RWPE2 (cell line): ENCODE measurements around the gene DLGAP4.

ENCODE experiments used
- ATAC-seq: fragments of 200-7000 bp; cut with Tn5 transposase; 3 replicates; pipeline ENCODE4 v1.9.1; 2021; ENCODE audit warnings: low read depth
- DNase-seq: peaks from one replicate; pipeline ENCODE4 v3.0.0-alpha.2; 2020; ENCODE audit warnings: low spot score
- H3K27ac ChIP-seq: fragments of 450-650 bp; 2 replicates; pipeline ENCODE4 v1.5.1; 2017; ENCODE audit warnings: mild to moderate bottlenecking; ENCODE audit not compliant: poor library complexity, severe bottlenecking
- H3K27me3 ChIP-seq: fragments of 250-450 bp; sonication (Bioruptor Pico); 2 replicates; pipeline ENCODE4 v1.5.1; 2021; ENCODE audit warnings: mild to moderate bottlenecking, moderate library complexity; ENCODE audit not compliant: insufficient read depth, poor library complexity, severe bottlenecking
- H3K36me3 ChIP-seq: fragments of 250-450 bp; sonication (Bioruptor Pico); 2 replicates; pipeline ENCODE4 v1.5.1; 2020; ENCODE audit warnings: low read depth, mild to moderate bottlenecking, moderate library complexity
- H3K4me1 ChIP-seq: fragments of 250-450 bp; sonication (Bioruptor Pico); 2 replicates; pipeline ENCODE4 v1.5.1; 2021; ENCODE audit warnings: mild to moderate bottlenecking, moderate library complexity; ENCODE audit not compliant: insufficient read depth, poor library complexity, severe bottlenecking
- H3K4me3 ChIP-seq: fragments of 250-450 bp; sonication (Bioruptor Pico); 2 replicates; pipeline ENCODE4 v1.5.1; 2021; ENCODE audit warnings: mild to moderate bottlenecking, moderate library complexity; ENCODE audit not compliant: severe bottlenecking
- H3K9me3 ChIP-seq: fragments of 250-450 bp; sonication (Bioruptor Pico); 2 replicates; pipeline ENCODE4 v1.5.1; 2021; ENCODE audit warnings: mild to moderate bottlenecking, moderate library complexity; ENCODE audit not compliant: severe bottlenecking
- TF ChIP-seq, protein P1 (sequence below): fragments of 450-650 bp; IDR thresholded peaks from one replicate; pipeline ENCODE4 v1.5.1; 2017; ENCODE audit warnings: mild to moderate bottlenecking, moderate library complexity; ENCODE audit not compliant: poor library complexity, severe bottlenecking

DLGAP4 gene

GRCh38 chr20:36330091-36330490, 24.0 kb downstream of the DLGAP4 start:
- Histone ChIP-seq H3K4me3 (no peak overlapping the region), H3K27ac (peak overlapping the region; percentile 63), H3K9me3 (peaks cover 14% of the 10 kb centered on the region), H3K4me1 (peaks cover 6% of the 10 kb centered on the region), H3K27me3 (peaks cover 3% of the 10 kb centered on the region), H3K36me3 (no peaks in the 10 kb centered on the region)
- peak; percentile 76 for DNase-seq
- TF ChIP-seq, protein P1, sequence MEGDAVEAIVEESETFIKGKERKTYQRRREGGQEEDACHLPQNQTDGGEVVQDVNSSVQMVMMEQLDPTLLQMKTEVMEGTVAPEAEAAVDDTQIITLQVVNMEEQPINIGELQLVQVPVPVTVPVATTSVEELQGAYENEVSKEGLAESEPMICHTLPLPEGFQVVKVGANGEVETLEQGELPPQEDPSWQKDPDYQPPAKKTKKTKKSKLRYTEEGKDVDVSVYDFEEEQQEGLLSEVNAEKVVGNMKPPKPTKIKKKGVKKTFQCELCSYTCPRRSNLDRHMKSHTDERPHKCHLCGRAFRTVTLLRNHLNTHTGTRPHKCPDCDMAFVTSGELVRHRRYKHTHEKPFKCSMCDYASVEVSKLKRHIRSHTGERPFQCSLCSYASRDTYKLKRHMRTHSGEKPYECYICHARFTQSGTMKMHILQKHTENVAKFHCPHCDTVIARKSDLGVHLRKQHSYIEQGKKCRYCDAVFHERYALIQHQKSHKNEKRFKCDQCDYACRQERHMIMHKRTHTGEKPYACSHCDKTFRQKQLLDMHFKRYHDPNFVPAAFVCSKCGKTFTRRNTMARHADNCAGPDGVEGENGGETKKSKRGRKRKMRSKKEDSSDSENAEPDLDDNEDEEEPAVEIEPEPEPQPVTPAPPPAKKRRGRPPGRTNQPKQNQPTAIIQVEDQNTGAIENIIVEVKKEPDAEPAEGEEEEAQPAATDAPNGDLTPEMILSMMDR = no peak
- ATAC-seq = no peak

GRCh38 chr20:36331209-36331608, 25.1 kb downstream of the DLGAP4 start:
- H3K27me3 ChIP-seq = peaks cover 6% of the 10 kb centered on the region
- H3K36me3 ChIP-seq = no peaks in the 10 kb centered on the region
- H3K4me1 ChIP-seq = peaks cover 6% of the 10 kb centered on the region
- TF ChIP-seq, protein P1 = no peak
- ATAC-seq = no peak
- H3K4me3 ChIP-seq = no peak overlapping the region
- no peak overlapping the region for H3K27ac ChIP-seq
- peak; percentile 67 for DNase-seq
- peaks cover 9% of the 10 kb centered on the region for H3K9me3 ChIP-seq

- no peak overlapping the region for H3K27ac ChIP-seq
- no peaks in the 10 kb centered on the region for H3K9me3 ChIP-seq
- peaks cover 6% of the 10 kb centered on the region for H3K27me3 ChIP-seq
- H3K4me1 ChIP-seq = peaks cover 6% of the 10 kb centered on the region
- ATAC-seq (no peak), DNase-seq (peak; percentile 76)
- H3K36me3 ChIP-seq = no peaks in the 10 kb centered on the region
- no peak overlapping the region for H3K4me3 ChIP-seq
- TF ChIP-seq, protein P1 = no peak
These were observed 27.7 kb downstream of the DLGAP4 start for GRCh38 chr20:36333841-36334240.

DNA sequence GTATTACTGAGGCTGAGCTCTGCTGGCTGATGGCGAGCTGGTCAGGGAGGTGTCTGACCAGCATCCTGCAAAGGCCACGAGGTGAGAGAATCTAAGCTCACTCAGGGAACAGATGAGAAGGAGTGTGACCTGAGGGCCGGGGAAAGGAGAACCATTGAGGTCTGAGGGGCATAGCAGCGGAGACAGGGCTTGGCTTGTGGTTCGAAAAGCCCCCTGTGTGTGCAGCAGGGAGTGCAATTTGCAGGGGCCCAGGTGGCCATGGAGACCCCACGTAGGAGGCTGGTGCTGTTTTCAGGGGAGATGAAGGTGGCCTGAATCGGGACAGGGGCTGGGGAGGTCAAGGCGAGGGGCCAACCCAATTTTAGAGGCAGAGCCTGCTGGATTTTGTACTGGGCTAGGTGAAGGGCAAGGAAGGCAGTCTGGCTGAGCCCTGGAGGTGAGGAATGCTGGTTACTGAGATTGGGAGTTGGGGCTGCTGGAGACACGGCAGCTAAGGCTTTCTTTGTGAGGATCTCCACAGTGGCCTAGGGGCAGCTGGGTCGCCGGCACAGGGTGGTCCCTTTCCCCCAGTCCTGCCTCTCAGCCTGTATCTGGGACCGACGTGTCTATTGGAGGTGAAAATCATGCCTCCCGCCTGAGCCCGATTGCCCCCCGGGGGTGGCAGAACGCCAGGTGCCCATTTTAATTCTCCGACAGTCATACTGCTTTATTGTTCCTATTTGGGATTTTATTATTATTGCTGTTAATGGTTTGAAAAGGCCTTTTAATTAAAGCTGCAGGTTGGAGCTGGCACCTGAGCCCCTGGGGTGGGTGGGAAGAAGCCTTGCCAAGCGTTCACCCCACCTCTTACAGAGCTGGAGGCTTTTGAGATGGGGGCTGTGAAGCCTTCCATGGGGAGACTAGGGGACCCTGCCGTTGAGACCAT, 28.4 kb downstream of the DLGAP4 start:
- TF ChIP-seq, protein P1 = no peak
- Histone ChIP-seq H3K4me3 (no peak overlapping the region), H3K9me3 (no peaks in the 10 kb centered on the region), H3K36me3 (no peaks in the 10 kb centered on the region), H3K4me1 (peaks cover 2% of the 10 kb centered on the region), H3K27ac (no peak overlapping the region), H3K27me3 (peaks cover 6% of the 10 kb centered on the region)
- DNase-seq = peak; percentile 69
- ATAC-seq = no peak

GRCh38 chr20:36335206-36335870, 29.2 kb downstream of the DLGAP4 start:
- ATAC-seq = no peak
- DNase-seq = peak; percentile 70
- Histone ChIP-seq H3K4me3 (no peak overlapping the region), H3K4me1 (no peaks in the 10 kb centered on the region), H3K36me3 (no peaks in the 10 kb centered on the region), H3K27me3 (peaks cover 6% of the 10 kb centered on the region), H3K27ac (no peak overlapping the region), H3K9me3 (no peaks in the 10 kb centered on the region)
- TF ChIP-seq, protein P1 = no peak
